Measurements from ENCODE around the gene PLCB4. TPM values are rescaled to one million over a fixed set of nuclear protein-coding genes. Genes with fewer than 3 reads are reported as not detected.

Gene PLCB4
- total and polyA plus RNA-seq, 2 experiments from 2014 or later, result 6.5 to 16.1 TPM

GRCh38 chr20:9246731-9247130 lies 177.8 kb downstream of the PLCB4 start:
- no peaks in the 10 kb centered on the region for H3K4me1 ChIP-seq (ENCODE audit: insufficient read depth)
- no peaks in the 10 kb centered on the region for H3F3A ChIP-seq (replicated peaks; ENCODE audit: low read depth)
- peaks cover 1% of the 10 kb centered on the region for H3K27me3 Mint-ChIP-seq (ENCODE audit: insufficient read depth, low read depth, poor library complexity)
- H2AFZ ChIP-seq, result no peak overlapping the region
- H3K27ac ChIP-seq (ENCODE audit: low read depth), result no peak overlapping the region
- no peak overlapping the region for H3K27ac Mint-ChIP-seq
- peaks cover 4% of the 10 kb centered on the region; the same call in 1 of the 2 replicates for H3K9me2 ChIP-seq (ENCODE audit: insufficient read depth)
- H4K20me1 ChIP-seq (replicated peaks; ENCODE audit: insufficient read depth), result no peaks in the 10 kb centered on the region
- no peak overlapping the region for H3K4me3 Mint-ChIP-seq
- no peak for ATAC-seq
- no peaks in the 10 kb centered on the region for H3K36me3 Mint-ChIP-seq (ENCODE audit: low read depth)
- no peak for DNase-seq (ENCODE audit: low spot score)
- no peaks in the 10 kb centered on the region for H3K36me3 ChIP-seq (ENCODE audit: insufficient read depth)
- H3K79me2 ChIP-seq (replicated peaks; ENCODE audit: insufficient read depth), result no peaks in the 10 kb centered on the region
- no peaks in the 10 kb centered on the region for H3K27me3 ChIP-seq (ENCODE audit: insufficient read depth)
- TF ChIP-seq POLR2AphosphoS5 (IDR thresholded peaks at IDR 0.05; ENCODE audit: low read depth) (no peak), CREB1 (CRISPR knock-in tag; IDR thresholded peaks at IDR 0.05; ENCODE audit: low read depth) (no peak), EZH2phosphoT487 (IDR thresholded peaks at IDR 0.05; ENCODE audit: unreplicated experiment) (no peak), STAT1 (IDR thresholded peaks at IDR 0.05; ENCODE audit: unreplicated experiment) (no peak), NANOG (IDR thresholded peaks at IDR 0.05; ENCODE audit: borderline replicate concordance) (no peak), JUNB (IDR thresholded peaks at IDR 0.05; ENCODE audit: unreplicated experiment) (no peak)
- no peak overlapping the region for H3K4me3 ChIP-seq
- H3K4me1 Mint-ChIP-seq, result no peaks in the 10 kb centered on the region
- no peaks in the 10 kb centered on the region for H3K9me3 Mint-ChIP-seq
- H3K4me2 ChIP-seq, result no peak overlapping the region

GRCh38 chr20:9250511-9250910 lies 181.6 kb downstream of the PLCB4 start:
- H3K4me3 ChIP-seq, result no peak overlapping the region
- DNase-seq (ENCODE audit: low spot score), result no peak
- TF ChIP-seq EZH2 (IDR thresholded peaks at IDR 0.05; ENCODE audit: low read depth, unreplicated experiment) (no peak), JUNB (IDR thresholded peaks at IDR 0.05; ENCODE audit: unreplicated experiment) (no peak), ZNF462 (CRISPR knock-in tag; IDR thresholded peaks at IDR 0.05) (no peak), CTCF (conservative IDR thresholded peaks at IDR 0.05; ENCODE audit: low read depth in 2 of 2) (no peak), EZH2phosphoT487 (IDR thresholded peaks at IDR 0.05; ENCODE audit: unreplicated experiment) (no peak), REST (IDR thresholded peaks at IDR 0.05; ENCODE audit: unreplicated experiment) (no peak), STAT1 (IDR thresholded peaks at IDR 0.05; ENCODE audit: unreplicated experiment) (no peak), ZNF331 (CRISPR knock-in tag; IDR thresholded peaks at IDR 0.05; ENCODE audit: low read depth) (no peak)

More at GRCh38 chr20:9250511-9250910, 181.6 kb downstream of the PLCB4 start:
- Histone ChIP-seq H3K4me2 (no peak overlapping the region), H3K27ac (ENCODE audit: low read depth) (no peak overlapping the region), H3K4me1 (ENCODE audit: insufficient read depth) (no peaks in the 10 kb centered on the region), H4K20me1 (replicated peaks; ENCODE audit: insufficient read depth) (no peaks in the 10 kb centered on the region), H3F3A (replicated peaks; ENCODE audit: low read depth) (no peaks in the 10 kb centered on the region), H3K79me2 (replicated peaks; ENCODE audit: insufficient read depth) (no peaks in the 10 kb centered on the region), H2AFZ (no peak overlapping the region), H3K36me3 (ENCODE audit: insufficient read depth) (no peaks in the 10 kb centered on the region), H3K9me2 (ENCODE audit: insufficient read depth) (no peaks in the 10 kb centered on the region; the same call in 1 of the 2 replicates), H3K27me3 (ENCODE audit: insufficient read depth) (no peaks in the 10 kb centered on the region)
- H3K4me3 Mint-ChIP-seq, result no peak overlapping the region
- H3K9me3 Mint-ChIP-seq, result no peaks in the 10 kb centered on the region
- no peaks in the 10 kb centered on the region for H3K27me3 Mint-ChIP-seq (ENCODE audit: insufficient read depth, low read depth, poor library complexity)
- no peaks in the 10 kb centered on the region for H3K4me1 Mint-ChIP-seq
- no peaks in the 10 kb centered on the region for H3K36me3 Mint-ChIP-seq (ENCODE audit: low read depth)
- no peak for ATAC-seq
- H3K27ac Mint-ChIP-seq, result no peak overlapping the region

Measured in GM23338 (cell line).